GM12878 (cell line): Measurements from ENCODE around the gene KCNA2.

Experiments
- CREB1 ChIP-seq: IDR thresholded peaks from 2 replicates; pipeline ENCODE4 v1.6.1; 2012; ENCODE audit warnings: low read depth, mild to moderate bottlenecking, inconsistent platforms
- SPI1 ChIP-seq: IDR thresholded peaks from 2 replicates; pipeline ENCODE4 v1.6.1; 2011; ENCODE audit warnings: low read depth, mild to moderate bottlenecking, low read length, moderate library complexity, borderline replicate concordance; ENCODE audit not compliant: insufficient read depth

DNA sequence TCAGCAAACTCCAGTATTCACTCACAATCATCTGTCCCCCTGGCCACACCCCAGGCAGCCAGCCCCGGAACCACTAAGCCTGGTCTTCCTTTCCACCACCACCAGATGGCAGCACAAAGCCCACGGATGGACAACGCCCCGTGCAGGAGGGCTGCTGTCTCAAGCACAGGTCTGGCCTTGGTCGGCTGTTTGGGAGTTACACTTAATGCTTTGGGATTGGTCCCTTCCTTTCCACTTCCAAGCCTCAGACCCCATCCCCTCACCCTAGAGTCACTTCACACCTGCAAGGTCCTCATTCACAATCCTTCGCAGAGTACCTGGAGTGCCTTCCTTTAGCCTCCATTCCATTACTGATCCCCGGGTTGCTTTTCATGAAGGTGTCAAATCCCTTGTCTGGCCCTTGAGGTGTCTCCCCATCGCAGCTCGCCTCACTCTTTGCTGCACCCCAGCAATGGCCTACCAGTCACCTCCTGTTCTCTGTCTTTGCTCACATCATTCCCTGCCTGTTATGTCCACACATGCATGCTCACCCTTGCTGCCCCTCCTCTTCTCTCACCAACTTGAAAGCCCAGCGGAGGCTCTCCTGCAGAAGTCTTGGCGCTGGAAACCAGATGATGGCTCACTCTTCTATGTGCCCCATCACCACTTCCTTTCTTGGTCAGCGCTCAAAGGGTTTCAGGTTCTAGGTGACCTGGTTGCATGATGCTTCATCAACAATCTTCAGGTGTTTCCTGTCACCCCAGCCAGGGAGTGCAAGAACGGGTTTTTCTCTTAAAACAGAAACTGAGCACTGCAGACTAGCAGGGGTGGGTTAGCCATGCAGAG is 24.9 kb upstream of the KCNA2 start:
- TF ChIP-seq SPI1 (peak; percentile 62), CREB1 (peak; percentile 35; the same call in 1 of the 2 replicates)
